Ramos (cell line): ENCODE results near the gene LRRC73.
"Not testable (repeated sequence)": the region's sequence is repeated elsewhere in the genome, so short reads cannot be mapped to it uniquely, and the experiment has no call there.

ENCODE experiments used
- in situ Hi-C: fragments of 300-500 bp; cut with MboI; formaldehyde crosslinking; loops from one replicate; pipeline ENCODE4 v1.14.3; 2022; ENCODE audit warnings: low sequenced_read_pairs; ENCODE audit not compliant: unreplicated experiment

LRRC73 gene, protein sequence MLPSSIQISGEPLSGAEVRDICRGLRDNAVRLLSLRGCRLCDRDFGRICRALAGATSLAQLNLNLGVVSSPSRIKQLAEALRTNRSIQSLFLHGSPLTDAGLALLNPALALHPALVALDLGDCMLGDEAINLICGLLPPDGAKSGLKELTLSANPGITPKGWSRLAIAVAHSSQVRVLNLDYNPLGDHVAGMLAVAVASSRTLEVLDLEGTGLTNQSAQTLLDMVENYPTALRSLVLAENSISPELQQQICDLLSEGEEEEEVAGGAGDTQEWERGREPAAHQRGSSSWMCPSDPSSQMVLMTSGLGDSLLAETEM

GRCh38 chr6:43509984-43510826 lies at the start of gene LRRC73:
LRRC73 (minus strand) TSS chr6:43510346; CDS start chr6:43509785, 561 bp downstream.
- in situ Hi-C loops: no loop called here

- in situ Hi-C loops: no loop called here
Observed at GRCh38 chr6:43559328-43559727, 49.2 kb upstream of the LRRC73 start.

DNA sequence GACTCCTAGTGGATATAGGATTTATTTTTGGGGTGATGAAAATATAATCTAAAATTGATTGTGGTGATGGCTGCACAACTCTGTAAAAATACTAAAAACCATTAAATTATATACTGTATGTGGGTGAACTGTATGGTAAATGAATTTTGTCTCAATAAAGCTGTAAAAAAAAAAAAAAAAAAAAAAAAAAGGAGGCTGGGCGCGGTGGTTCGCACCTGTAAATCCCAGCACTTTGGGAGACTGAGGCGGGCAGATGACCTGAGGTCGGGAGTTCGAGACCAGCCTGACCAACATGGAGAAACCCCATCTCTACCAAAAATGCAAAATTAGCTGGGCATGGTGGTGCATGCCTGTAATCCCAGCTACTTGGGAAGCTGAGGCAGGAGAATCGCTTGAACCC lies 47.5 kb upstream of the LRRC73 start:
- in situ Hi-C loops: not testable (repeated sequence)

DNA sequence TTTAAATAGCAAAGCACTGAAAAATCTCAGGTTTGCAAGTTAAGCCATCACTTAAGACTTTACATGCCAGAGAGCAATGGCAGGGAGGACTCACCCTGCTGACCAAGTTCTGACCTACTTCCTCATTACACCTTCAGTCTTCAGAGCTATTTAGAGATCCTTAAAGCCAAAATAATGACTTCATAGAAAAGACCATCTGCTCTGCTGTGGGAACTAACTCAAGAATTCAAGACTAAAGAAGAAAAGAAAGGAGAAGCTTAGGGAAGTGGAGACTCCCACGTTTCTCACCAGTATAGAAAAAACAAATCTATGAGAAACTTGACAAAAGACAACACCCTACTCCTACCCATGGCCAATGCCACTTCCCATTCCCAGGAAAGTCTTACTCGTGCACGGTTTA lies 37.1 kb upstream of the LRRC73 start:
- in situ Hi-C loops: no loop called here

DNA sequence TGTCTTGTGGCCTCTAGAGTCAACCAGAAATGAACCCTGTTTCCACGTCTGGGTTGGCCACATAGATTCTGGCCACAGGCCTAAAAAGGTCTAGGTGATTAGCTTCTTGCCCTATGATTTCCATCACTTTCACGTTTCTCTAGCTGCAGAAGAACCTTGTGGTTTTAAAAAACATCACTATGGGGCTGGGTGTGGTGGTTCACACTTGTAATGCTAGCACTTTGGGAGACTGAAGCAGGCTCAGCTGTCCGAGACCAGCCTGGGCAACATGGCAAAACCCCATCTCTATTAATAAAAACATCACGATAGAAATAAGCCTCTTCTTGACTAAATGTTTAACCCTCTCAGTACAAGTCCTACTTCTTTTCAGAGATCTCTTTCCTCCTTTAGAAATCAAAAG lies 34.3 kb upstream of the LRRC73 start:
- in situ Hi-C loops: no loop called here

DNA sequence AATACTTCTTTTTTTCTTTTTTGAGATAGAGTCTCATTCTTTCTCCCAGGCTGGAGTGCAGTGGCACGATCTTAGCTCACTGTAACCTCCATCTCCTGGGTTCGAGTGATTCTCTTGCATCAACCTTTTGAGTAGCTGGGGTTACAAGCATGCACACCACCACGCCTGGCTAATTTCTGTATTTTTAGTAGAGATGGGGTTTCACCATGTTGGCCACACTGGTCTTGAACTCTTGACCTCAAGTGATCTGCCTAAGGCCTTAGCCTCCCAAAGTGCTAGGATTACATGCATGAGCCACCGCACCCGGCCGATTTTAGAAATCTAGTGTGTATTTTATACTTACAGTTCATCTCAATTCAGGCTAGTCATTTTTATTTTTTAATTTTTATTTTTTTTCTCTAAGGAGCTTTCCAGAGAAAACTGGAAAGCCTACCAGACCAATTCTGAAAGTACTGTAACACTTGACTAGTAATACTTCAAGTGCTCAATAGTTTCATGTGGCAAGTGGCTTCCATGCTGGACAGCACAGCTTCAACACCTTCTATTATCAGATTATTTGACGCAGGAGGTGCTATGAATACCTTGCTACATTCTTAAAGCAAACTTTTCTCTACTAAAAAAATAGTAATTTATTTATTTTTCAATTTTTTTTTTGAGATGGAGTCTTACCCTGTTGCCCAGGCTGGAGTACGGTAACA lies 31.8 kb upstream of the LRRC73 start:
- in situ Hi-C loops: no loop called here

GRCh38 chr6:43540507-43540906 lies 30.4 kb upstream of the LRRC73 start:
- in situ Hi-C loops: no loop called here

DNA sequence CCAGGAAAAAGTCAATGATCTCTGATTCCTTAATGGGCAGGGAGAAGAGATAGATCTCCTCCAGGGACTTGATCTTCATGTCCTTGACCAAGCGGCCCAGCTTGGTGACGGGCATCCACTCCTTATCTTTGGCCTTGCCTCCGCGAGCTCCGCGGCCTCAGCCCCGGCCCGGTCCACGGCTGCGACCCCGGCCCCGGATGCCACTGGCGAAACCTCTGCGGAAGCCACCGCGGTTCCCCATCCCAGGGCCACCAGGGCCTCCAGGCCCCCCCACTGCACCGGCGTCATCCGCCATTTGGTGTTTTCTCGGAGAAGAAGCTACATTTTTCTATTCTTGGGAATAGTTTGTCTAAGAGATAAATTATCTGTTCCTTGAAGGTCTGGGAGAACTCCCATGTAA lies 29.3 kb upstream of the LRRC73 start:
- in situ Hi-C loops: not testable (repeated sequence)

DNA sequence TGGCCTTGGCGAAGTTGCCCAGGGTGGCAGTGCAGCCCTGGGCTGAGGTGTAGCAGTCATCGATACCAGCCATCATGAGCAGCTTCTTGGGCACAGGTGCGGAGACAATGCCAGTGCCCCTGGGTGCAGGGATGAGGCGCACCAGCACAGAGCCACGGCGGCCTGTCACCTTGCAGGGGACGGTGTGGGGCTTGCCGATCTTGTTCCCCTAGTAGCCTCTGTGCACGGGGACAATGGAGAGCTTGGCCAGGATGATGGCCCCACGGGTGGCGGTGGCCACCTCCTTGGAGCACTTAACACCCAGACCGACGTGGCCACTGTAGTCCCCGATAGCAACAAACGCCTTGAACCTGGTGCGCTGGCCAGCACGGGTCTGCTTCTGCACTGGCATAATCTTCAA lies 28.8 kb upstream of the LRRC73 start:
- in situ Hi-C loops: not testable (repeated sequence)

GRCh38 chr6:43532201-43532600 lies 22.1 kb upstream of the LRRC73 start:
- in situ Hi-C loops: no loop called here

DNA sequence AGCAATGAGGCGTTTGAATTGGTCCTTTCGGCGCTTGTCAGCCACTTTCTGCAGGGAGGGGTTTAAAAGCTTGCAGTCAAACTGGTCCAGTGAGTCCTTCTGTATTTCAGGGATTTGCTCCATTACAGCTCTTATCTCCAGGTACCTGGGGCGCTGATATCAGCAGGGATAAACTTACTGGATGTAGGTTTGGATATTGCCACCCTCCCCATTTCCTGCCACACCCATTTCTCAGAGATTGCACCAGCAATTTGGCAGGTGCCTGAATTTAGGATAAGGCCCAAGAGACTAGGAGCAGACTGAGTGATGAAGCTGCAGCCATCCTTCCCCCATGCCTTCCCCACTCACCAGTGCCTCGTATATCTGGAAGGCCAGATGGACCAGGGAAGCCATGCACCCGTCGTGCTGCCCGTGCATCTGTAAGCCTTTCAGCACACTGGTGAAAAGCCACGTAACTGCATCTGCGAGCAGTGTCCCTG lies 14.4 kb upstream of the LRRC73 start:
- in situ Hi-C loops: no loop called here

GRCh38 chr6:43523284-43523683 lies 13.1 kb upstream of the LRRC73 start:
- in situ Hi-C loops: no loop called here

DNA sequence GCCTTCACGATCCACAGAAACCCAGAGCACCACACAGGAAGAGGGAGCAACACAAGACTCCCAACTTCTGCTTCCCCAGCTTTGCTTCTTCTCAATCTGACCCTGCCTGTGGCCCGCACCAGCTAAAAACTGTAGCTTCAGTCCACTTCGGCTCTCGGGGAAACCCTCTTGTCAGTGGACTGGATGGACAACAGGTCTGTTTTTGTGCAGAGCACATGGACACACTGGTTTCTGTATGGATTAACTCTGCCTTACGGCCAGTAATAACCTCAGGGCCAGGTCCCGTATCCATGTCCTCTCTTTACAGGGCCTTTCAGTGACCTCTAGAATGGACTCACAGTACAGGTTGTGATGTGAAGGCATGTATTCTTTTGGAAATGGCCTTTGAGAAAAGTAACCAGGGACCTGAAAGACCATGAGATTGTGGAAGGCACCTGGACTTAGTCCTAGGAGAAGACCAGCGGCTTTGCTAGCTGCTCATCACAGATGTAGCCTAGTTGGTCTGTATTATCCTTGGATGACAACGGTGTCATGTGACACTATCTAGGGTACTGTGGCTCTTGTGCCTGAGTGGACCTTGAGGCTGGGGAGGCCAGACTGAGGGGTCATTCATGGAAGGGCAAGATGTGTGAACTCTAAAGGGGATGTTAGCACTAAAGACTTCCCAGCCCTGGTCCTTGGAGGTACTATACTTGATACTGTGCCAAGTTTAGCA lies 12.6 kb upstream of the LRRC73 start:
- in situ Hi-C loops: no loop called here

DNA sequence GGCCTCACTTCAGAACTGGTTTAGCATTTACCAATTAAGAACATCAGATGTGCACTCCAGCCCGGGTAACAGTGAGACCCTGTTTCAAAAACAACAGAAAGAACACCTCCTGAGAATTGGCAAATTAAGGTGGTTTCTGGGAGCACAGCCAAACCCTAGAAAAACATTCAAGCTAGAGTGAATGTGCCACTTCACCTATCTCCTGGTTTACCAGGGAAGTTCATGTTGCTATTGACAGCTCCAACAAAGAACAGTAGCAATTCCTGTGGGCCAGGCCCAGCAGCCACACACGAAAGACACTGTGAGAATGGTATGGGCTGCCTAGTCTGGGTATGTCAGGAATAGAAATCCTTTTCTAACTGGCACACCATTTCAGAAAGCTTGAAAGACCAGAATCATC lies 11.7 kb upstream of the LRRC73 start:
- in situ Hi-C loops: no loop called here

DNA sequence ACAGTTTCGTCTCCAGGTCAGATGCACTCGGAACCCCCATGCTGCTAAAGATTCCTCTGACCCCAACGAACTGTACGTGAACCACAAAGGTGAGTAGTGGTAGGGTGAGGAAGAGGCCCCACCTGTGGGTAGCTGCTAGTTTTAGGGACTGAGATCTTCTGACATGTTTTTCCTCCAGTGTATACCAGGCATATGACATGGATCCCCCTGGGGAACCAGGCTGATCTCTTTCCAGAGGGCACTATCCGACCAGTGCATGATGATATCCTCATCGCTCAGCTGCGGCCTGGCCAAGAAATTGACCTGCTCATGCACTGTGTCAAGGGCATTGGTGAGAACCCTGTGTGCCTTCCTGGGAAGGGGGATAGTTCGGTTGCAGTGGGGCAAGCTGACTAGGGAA lies 10.0 kb upstream of the LRRC73 start:
- in situ Hi-C loops: no loop called here

DNA sequence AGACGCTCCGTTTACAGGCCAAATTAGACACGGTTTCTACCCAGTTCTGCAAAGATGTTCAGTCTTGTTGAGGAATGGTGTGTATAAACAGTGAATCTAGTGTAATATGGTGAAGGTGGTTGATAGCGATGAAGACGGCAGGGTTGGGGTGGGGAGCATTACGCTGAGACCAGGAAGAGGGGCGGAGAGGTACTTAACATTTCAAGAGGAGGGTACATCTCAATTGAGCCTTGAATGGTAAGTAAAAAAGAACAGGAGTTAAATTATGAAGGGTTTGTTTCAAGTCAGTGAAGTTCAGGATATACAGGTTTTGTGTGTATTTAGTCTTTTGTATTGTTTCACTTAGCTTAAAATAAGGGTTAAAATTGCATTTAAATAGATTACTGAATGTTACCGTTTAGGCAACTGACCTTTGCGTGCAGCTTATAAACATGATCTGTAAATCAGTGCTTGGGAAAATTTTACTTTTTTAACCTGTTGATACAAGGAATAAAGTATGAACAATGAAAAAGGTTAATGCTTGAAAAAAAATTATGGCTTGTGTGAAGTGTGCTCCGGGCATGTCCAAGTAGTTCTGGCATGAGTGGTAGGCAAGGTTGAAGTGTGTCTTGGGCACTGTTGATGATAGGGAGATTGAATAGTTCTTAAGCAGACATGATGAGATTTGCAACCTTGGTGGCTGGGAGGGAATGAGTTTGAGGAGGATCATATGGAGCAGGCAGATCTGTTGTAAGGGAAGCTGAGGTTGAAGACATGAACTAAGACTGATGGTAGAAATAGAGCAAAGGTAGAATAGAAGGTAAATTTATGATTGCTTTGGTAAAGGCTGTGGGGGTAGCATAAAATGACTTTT lies 7.6 kb upstream of the LRRC73 start:
- in situ Hi-C loops: no loop called here

- in situ Hi-C loops: no loop called here
Observed at GRCh38 chr6:43516697-43517504, 6.8 kb upstream of the LRRC73 start, which contains the start of the genes POLR1C and YIPF3. POLR1C (plus strand) TSS chr6:43517089; CDS start chr6:43517110, 21 bp downstream. YIPF3 (minus strand) TSS chr6:43516926; CDS start chr6:43516807, 119 bp downstream.

DNA sequence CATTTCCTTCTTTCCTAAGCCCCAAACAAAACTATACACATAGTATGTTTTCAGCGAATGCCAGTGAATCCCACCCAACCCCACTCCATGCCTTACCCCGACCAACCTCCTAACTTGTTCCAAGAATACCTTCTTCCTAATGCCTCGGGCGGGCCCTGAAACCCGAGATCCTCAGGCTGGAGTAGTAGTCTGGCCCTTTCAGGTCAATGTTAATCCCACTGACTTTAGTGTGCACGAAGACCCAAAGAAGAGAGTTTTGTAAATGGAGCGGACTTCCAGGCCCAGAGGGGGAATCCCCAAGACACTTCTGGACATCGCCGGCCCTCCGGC lies 6.2 kb upstream of the LRRC73 start:
- in situ Hi-C loops: no loop called here
